ENCODE data around the gene INPP1. TPM values are rescaled to one million over a fixed set of nuclear protein-coding genes. Genes with fewer than 3 reads are reported as not detected.

Gene INPP1
- total RNA-seq, 1 experiment from 2014 or later, result 9.5 TPM

DNA sequence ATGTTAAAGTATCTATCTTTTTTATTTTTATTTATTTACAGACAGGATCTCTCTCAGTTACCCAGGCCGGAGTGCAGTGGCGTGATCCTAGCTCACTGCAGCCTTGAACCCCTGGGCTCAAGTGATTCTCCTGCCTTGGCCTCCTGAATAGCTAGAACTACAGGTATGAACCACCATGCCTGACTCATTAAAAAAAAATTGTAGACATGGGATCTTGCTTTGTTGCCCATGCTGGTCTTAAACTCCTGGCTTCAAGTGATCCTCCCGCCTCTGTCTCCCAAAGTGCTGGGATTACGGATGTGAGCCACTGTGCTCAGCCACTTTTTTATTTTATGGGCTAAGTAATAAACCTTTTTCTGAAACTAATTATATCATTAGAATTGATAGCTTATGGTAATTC, 71.9 kb downstream of the INPP1 start:
- H3K36me3 ChIP-seq (ENCODE audit: low read depth), result no peaks in the 10 kb centered on the region
- no TSS peak for BruUV-seq (replicated peaks)
- intact Hi-C loops (cut with micrococcal nuclease; ENCODE audit: unreplicated experiment), result loop anchor here (10.0 kb wide), 1 partner anchor 50 kb away; no protein-coding TSS in a partner anchor
- H3K27me3 ChIP-seq (ENCODE audit: insufficient read depth, low read depth), result no peaks in the 10 kb centered on the region
- H3K4me1 ChIP-seq (replicated peaks; ENCODE audit: insufficient read depth), result no peaks in the 10 kb centered on the region
- TF ChIP-seq, protein P1, sequence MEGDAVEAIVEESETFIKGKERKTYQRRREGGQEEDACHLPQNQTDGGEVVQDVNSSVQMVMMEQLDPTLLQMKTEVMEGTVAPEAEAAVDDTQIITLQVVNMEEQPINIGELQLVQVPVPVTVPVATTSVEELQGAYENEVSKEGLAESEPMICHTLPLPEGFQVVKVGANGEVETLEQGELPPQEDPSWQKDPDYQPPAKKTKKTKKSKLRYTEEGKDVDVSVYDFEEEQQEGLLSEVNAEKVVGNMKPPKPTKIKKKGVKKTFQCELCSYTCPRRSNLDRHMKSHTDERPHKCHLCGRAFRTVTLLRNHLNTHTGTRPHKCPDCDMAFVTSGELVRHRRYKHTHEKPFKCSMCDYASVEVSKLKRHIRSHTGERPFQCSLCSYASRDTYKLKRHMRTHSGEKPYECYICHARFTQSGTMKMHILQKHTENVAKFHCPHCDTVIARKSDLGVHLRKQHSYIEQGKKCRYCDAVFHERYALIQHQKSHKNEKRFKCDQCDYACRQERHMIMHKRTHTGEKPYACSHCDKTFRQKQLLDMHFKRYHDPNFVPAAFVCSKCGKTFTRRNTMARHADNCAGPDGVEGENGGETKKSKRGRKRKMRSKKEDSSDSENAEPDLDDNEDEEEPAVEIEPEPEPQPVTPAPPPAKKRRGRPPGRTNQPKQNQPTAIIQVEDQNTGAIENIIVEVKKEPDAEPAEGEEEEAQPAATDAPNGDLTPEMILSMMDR (conservative IDR thresholded peaks at IDR 0.05), result no peak
- no peak for TF ChIP-seq EZH2 (IDR thresholded peaks at IDR 0.05; ENCODE audit: low read depth)
- no peaks in the 10 kb centered on the region for H4K20me1 ChIP-seq (ENCODE audit: insufficient read depth)
- H3K4me2 ChIP-seq, result no peak overlapping the region
- H3K9me3 ChIP-seq (ENCODE audit: insufficient read depth, low read depth), result no peaks in the 10 kb centered on the region
- H3K9me2 ChIP-seq (ENCODE audit: insufficient read depth), result no peaks in the 10 kb centered on the region
- H3F3A ChIP-seq (ENCODE audit: insufficient read depth, low read depth), result 0 out of 2 replicates have a peak, but pooled peaks cover 3% of the 10 kb centered on the region
- no peak overlapping the region for H2AFZ ChIP-seq
- no peak for DNase-seq
- H3K79me2 ChIP-seq (ENCODE audit: low read depth), result no peaks in the 10 kb centered on the region
- POLR2A ChIA-PET (ENCODE audit: unreplicated experiment), result interaction anchor here (0.6 to 0.8 kb wide), 2 partner anchors 176 to 458 kb away, joined by 5 read pairs; no protein-coding TSS in a partner anchor
- CTCF ChIA-PET, result no interaction called here
- no peak overlapping the region for H3K27ac ChIP-seq
- no peak overlapping the region for H3K4me3 ChIP-seq

DNA sequence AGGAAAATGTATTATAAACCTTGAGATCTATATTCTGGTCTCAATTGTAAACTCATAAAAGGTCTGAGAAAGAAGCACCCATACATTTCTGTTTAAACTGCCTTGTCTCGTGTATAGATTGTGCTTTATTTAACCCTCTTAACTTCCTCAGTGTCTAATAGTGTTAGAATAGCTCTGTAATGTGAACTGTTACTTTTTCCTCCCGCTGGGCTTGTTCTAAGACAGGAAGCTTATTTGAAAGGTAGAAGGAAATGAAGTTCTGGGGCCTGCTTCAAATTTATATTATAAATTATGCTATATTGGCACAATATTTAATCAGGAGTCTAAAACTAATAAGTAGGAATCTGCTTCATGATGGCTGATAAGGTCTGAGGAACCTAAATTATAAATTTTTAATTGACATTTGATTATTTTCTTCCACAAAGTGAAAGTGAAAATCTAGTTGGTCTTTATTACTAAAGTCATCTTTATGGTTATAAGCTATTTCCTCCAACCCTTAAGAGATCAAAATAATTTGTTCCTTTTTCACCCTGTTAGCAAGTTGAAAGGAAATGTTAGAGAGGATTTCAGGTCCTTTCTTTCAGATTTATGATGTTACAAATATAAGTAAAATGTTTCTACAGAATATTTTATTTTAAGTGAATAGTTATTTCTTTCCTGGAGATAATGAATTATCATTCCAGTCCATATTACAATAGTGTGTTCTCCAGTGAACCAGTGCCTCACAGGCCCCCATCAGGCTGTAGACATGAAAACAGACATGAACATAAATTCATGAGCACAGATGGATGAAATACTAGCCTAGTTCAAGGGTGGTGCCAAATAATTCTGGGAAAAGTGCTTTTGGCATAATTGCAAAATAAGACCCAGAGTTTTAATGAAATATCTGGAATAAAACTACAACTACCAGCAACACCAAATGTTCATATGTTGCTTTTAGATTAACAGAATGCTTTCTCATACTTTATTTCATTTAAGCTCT, 72.7 kb downstream of the INPP1 start:
- no peak for DNase-seq
- Histone ChIP-seq H3K4me3 (no peak overlapping the region), H3K9me3 (ENCODE audit: insufficient read depth, low read depth) (no peaks in the 10 kb centered on the region), H3K79me2 (ENCODE audit: low read depth) (no peaks in the 10 kb centered on the region), H3K4me2 (no peak overlapping the region), H3K27me3 (ENCODE audit: insufficient read depth, low read depth) (no peaks in the 10 kb centered on the region), H4K20me1 (ENCODE audit: insufficient read depth) (no peaks in the 10 kb centered on the region), H3K9me2 (ENCODE audit: insufficient read depth) (no peaks in the 10 kb centered on the region), H3K36me3 (ENCODE audit: low read depth) (no peaks in the 10 kb centered on the region), H2AFZ (no peak overlapping the region), H3K4me1 (replicated peaks; ENCODE audit: insufficient read depth) (no peaks in the 10 kb centered on the region), H3K27ac (no peak overlapping the region), H3F3A (ENCODE audit: insufficient read depth, low read depth) (0 out of 2 replicates have a peak, but pooled peaks cover 3% of the 10 kb centered on the region)
- intact Hi-C loops (cut with micrococcal nuclease; ENCODE audit: unreplicated experiment), result loop anchor here (10.0 kb wide), 1 partner anchor 49 kb away; no protein-coding TSS in a partner anchor
- CTCF ChIA-PET, result no interaction called here
- BruUV-seq (replicated peaks), result no TSS peak
- TF ChIP-seq EZH2 (IDR thresholded peaks at IDR 0.05; ENCODE audit: low read depth), result no peak
- TF ChIP-seq, protein P1 (conservative IDR thresholded peaks at IDR 0.05), result no peak
- POLR2A ChIA-PET (ENCODE audit: unreplicated experiment), result interaction anchor here (0.6 to 0.8 kb wide), 2 partner anchors 175 to 457 kb away, joined by 5 read pairs; no protein-coding TSS in a partner anchor

- ChIA-PET CTCF (no interaction called here), POLR2A (ENCODE audit: unreplicated experiment) (no interaction called here)
Observed at GRCh38 chr2:190417045-190417842, 73.9 kb downstream of the INPP1 start.

More at GRCh38 chr2:190417045-190417842, 73.9 kb downstream of the INPP1 start:
- Histone ChIP-seq H3K4me3 (no peak overlapping the region), H3K4me2 (no peak overlapping the region), H2AFZ (no peak overlapping the region), H3F3A (ENCODE audit: insufficient read depth, low read depth) (0 out of 2 replicates have a peak, but pooled peaks cover 3% of the 10 kb centered on the region), H3K27me3 (ENCODE audit: insufficient read depth, low read depth) (no peaks in the 10 kb centered on the region), H3K79me2 (ENCODE audit: low read depth) (no peaks in the 10 kb centered on the region), H4K20me1 (ENCODE audit: insufficient read depth) (no peaks in the 10 kb centered on the region), H3K4me1 (replicated peaks; ENCODE audit: insufficient read depth) (no peaks in the 10 kb centered on the region), H3K9me2 (ENCODE audit: insufficient read depth) (no peaks in the 10 kb centered on the region), H3K9me3 (ENCODE audit: insufficient read depth, low read depth) (no peaks in the 10 kb centered on the region), H3K27ac (no peak overlapping the region), H3K36me3 (ENCODE audit: low read depth) (no peaks in the 10 kb centered on the region)
- no TSS peak for BruUV-seq (replicated peaks)
- TF ChIP-seq, protein P1 (conservative IDR thresholded peaks at IDR 0.05), result no peak
- no peak for TF ChIP-seq EZH2 (IDR thresholded peaks at IDR 0.05; ENCODE audit: low read depth)
- intact Hi-C loops (cut with micrococcal nuclease; ENCODE audit: unreplicated experiment), result loop anchor here (10.0 kb wide), 1 partner anchor 48 kb away; no protein-coding TSS in a partner anchor
- no peak for DNase-seq
